ENCODE data around the gene ZNF800. TPM values are rescaled to one million over a fixed set of nuclear protein-coding genes. Genes with fewer than 3 reads are reported as not detected.
"Not testable (repeated sequence)": the region's sequence is repeated elsewhere in the genome, so short reads cannot be mapped to it uniquely, and the experiment has no call there.

Gene ZNF800, protein sequence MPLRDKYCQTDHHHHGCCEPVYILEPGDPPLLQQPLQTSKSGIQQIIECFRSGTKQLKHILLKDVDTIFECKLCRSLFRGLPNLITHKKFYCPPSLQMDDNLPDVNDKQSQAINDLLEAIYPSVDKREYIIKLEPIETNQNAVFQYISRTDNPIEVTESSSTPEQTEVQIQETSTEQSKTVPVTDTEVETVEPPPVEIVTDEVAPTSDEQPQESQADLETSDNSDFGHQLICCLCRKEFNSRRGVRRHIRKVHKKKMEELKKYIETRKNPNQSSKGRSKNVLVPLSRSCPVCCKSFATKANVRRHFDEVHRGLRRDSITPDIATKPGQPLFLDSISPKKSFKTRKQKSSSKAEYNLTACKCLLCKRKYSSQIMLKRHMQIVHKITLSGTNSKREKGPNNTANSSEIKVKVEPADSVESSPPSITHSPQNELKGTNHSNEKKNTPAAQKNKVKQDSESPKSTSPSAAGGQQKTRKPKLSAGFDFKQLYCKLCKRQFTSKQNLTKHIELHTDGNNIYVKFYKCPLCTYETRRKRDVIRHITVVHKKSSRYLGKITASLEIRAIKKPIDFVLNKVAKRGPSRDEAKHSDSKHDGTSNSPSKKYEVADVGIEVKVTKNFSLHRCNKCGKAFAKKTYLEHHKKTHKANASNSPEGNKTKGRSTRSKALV
- polyA plus RNA-seq (ENCODE audit: insufficient read length in 3 of 3): 10 to 100 TPM; 19.4 to 20.8 (median 20.0) TPM

DNA sequence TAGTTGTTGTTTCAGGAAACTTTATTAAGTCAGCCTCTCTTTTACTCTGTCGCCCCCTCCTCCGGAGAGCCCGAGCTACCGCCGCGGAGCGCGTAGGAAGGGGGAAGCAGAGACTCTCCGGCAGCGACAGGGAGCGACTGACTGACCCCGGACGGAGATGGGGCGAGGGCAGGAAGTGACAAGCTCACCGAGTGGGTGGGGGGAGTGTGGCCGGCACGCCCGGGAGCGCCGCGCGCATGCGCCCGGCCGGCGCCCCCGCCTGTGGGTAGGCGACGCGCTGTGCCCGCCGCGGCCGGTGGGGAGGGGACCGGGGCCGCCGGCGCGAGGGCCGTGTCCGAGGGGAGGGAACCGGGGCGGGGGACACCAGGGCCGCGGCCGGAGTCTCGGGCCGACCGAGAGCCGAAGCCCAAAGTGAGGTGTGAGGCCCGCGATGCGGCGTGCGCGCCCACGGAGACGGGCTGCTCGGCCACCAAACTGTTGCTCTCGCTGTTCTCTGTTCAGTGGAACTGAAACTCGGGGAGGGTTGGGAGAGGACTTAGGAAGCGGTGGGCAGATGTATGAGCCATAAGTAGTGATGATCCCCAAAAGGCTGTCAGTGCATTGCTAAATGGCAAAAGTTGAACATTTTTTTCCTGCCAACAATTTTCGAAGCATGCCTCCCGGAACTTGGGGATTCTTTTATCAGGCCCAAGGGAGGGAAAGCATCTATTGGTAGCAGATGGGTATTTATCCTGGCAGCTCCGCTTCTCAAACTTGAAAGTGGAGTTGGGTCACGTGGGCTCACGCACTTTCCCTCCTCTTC lies at the start of gene ZNF800:
Gene ZNF800 (minus strand): TSS at position 143 of the 802 bp plus-strand sequence. CDS start 1,151 bp downstream, outside the sequence.
- DNase-seq (ENCODE audit: low read depth in 3 of 3, low spot score in 2 of 3): peak in 2 of 3 donors; percentile 71

DNA sequence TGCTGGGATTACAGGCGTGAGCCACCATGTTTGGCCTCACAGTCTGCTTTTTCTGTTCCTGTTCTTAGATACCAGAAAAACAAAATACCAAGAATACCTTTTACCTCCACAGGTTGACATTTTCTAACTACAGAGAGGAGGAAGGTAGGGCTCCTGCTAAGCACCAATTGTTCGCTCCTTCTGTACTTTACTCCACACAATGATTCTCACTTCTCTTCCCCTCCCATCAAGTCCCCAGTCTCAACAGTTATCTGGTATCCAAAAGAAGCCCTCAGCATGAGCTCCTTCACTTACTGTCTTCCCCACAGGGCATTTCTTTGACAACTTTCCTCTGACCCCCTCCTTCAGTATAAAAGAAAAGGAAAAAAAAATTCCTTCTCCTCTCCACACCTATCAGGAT lies 47.7 kb upstream of the ZNF800 start:
- no peak for DNase-seq (ENCODE audit: low read depth in 3 of 3, low spot score in 2 of 3)

DNA sequence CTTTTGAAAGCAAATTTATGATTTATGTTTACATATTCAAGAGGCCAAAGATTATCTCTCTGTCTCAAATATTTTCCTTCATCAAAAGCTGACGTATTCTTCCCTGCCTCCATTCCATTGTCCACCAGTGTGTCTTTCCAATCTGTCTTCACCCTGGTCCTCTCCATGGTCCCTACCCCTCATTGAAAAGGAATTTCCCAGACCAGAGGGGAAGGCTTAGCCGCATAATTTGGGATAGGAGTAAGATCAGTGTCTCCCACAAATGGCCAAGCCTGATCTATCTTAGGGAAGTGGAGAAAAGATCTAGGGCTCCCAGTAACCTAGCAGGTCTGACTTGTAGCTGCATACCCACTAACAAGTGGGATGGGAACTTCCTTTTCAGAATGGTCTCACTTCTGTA lies 46.3 kb upstream of the ZNF800 start:
- DNase-seq (ENCODE audit: low read depth in 3 of 3, low spot score in 2 of 3): no peak

DNA sequence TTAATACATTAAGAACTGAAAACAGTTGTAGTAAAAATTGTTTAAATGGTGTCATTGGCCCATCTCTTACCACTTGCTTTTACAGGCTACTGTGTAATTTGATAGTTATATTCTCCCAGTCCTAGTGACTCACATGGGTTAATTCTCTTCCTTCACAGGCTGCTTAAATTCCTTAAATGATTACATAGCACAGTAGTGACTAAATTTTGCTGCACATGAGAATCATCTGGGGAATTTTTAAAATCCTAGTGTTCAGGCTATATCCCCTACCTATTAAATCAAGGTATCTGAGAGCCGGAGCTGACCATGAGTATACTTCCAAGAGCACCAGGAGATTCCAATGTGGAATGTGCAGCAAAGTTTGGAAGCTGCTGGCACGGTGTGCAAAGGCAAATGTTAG lies 45.3 kb upstream of the ZNF800 start:
- no peak for DNase-seq (ENCODE audit: low read depth in 3 of 3, low spot score in 2 of 3)

- no peak for DNase-seq (ENCODE audit: low read depth in 3 of 3, low spot score in 2 of 3)
Observed at GRCh38 chr7:127437241-127437640, 44.7 kb upstream of the ZNF800 start.

DNA sequence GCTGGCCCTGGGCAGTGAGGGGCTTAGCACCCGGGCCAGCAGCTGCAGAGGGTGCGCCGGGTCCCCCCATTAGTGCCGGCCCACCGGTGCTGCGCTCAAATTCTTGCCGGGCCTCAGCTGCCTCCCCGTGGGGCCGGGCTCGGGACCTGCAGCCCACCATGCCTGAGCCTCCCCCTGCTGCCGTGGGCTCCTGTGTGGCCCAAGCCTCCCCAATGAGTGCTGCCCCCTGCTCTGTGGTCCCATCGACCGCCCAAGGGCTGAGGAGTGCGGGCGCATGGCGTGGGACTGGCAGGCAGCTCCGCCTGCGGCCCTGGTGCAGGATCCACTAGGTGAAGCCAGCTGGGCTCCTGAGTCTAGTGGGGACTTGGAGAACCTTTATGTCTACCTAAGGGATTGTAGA lies 36.8 kb upstream of the ZNF800 start:
- DNase-seq (ENCODE audit: low read depth in 3 of 3, low spot score in 2 of 3): not testable (repeated sequence)

- DNase-seq (ENCODE audit: low read depth in 3 of 3, low spot score in 2 of 3): no peak
Observed at GRCh38 chr7:127419196-127419595, 26.7 kb upstream of the ZNF800 start.

DNA sequence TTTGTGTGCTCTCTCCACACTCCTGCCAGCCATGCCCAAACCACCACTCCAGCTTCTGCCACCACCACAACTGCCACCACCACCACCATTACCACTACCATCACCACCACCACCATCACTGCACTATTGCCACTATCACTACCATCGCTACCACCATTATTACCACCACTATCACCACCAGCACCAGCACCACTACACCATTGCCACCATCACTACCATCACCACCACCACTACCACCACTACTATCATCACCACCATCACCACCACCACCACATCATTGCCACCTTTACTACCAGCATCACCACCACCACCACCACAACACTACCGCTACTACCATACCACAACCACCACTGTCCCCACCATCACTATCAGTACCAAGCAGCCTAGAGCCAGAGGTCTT lies 26.0 kb upstream of the ZNF800 start:
- DNase-seq (ENCODE audit: low read depth in 3 of 3, low spot score in 2 of 3): no peak

DNA sequence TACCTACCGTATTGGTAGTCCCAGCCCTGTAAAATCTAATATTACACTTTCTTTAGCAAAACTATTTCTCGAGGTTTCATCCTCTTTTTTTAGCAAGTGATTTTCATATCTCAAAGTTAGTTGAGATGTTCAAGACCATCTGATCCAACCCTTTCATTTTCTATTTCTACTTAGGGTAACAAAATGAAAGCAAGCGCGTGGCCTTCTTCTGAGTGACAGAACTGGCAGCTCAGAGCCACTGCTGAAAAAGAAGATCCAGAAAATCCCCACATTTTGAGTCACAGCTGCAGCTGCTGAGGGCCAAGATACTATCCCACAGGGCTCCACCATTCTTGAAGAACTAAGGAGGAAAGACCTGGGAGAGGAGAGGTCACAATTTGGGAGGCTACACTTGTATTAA lies 24.8 kb upstream of the ZNF800 start:
- no peak for DNase-seq (ENCODE audit: low read depth in 3 of 3, low spot score in 2 of 3)

- no peak for DNase-seq (ENCODE audit: low read depth in 3 of 3, low spot score in 2 of 3)
Observed at GRCh38 chr7:127415060-127415742, 22.7 kb upstream of the ZNF800 start.

DNA sequence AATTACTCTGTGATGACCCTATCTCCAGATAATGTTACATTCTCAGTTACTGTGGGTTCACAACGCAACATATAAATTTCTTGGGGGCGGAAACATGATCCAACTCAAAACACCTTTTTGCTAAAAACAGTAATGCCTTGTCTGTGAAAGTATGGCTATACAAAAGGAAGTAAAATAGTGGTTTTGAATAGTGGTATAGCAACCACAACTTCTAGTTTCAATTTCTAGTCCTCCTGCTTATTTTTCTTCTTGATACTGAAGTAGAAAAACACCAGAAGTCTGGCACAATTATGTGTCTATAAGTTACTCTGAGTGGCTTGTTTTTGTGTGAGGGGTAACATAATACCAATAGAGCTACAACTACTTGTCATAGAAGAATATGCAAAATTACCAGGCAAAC lies 21.5 kb upstream of the ZNF800 start:
- no peak for DNase-seq (ENCODE audit: low read depth in 3 of 3, low spot score in 2 of 3)

DNA sequence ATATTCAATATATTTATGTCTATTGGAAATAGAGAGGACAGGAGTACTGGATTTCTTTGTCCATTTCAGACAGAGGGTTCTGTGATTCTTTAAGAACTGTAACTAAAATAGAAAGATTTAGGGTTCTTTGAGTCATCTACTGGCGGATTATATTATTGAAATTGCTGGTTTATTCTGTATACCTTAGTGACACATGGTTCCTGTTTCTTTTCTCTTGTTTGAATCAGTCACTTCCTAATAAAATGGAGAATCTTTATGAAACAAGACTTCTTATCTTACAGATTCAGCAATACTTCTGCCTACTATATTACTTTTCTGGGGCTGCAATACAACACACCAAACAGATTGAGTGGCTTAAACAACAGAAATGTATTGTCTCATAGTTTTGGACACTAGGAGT lies 20.8 kb upstream of the ZNF800 start:
- no peak for DNase-seq (ENCODE audit: low read depth in 3 of 3, low spot score in 2 of 3)

DNA sequence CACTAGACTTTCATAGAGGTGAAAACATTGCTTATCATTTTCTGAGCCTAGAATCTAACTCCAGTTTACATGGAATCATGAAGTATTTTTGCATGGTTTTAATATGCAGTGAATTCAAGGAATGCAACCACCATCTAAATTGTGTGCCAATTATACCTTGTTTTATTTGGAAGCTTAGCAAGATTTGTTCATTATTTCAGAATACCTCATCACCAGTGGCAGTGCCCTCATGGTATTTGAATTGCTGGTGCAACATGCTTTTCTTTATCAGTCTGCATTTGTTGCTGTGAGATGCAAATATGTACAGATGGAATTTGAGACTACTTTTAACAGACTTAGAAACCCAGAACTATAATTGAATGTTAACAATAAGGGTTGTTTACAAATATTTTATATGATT lies 18.7 kb upstream of the ZNF800 start:
- DNase-seq (ENCODE audit: low read depth in 3 of 3, low spot score in 2 of 3): no peak

DNA sequence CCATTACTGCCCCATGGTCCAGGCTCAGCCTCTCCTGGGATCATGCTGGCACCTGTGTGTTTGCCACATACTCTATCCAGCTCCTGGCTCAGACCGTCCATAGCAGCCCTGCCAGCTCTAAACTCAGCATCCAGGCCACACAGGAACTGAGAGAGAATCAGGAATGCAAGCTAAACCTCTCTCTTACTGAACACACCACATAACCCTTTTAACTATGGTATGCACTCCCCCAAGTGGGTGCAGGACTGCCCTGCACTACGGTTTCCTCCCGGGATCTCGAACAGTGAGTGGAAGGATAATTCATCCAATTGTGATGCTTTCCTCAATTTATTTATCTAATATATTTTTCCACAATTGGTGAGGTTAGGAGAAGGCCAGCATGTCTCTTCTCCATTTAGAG lies 17.1 kb upstream of the ZNF800 start:
- DNase-seq (ENCODE audit: low read depth in 3 of 3, low spot score in 2 of 3): no peak

DNA sequence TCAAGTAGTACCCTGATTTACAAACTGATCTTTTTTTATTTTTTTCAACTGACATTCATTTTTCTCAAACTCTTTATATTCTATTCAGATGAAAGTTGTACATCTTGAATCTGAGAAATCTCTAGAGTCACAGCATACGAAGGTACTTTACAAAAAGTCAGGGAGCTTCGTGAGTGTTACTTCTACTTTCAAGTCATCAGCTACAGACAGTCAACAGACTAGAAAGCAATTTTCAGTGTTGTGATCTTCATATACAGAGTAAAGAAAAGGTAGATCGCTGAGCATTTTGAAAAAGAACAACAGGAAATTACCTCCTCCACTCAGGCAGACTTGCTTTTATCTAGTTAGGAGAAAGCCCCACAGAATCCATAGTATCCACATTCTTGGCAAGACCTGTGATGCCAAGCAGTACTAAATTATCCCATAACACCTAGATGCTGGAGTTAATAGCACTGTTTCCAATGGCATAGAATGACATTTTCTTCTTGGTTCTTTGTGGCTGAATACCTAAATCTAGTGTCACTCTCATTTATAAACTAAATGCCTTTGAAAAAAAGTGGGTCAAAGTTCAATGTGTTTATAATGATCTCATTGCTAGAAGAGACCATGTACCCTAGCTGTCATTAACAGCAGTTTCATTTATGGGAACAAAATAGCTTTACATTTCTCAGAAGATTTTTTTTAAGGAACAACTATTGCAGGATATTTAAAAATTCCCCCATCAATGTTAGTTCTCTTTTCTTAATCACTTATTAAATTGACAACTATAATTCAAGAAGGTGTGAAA lies 12.0 kb upstream of the ZNF800 start:
- no peak for DNase-seq (ENCODE audit: low read depth in 3 of 3, low spot score in 2 of 3)

DNA sequence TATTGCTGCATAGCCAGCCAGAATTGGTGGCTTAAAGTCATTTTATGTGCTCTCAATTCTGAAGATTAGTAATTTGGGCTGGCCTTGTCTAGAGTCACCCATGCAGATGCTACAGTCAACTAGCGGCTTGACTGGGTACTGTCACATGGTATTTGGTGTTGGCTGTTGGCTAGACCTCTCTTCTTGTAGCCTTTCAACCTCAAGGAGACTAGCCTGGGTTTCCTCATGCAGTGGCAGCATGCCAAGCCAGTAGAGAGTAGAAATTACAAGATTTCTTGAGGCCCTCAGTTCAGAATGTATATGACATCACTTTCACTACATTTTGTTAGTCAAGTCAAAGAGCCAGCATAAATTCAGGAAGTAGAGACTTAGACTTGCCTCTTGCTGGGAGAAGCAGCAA lies 3.7 kb upstream of the ZNF800 start:
- no peak for DNase-seq (ENCODE audit: low read depth in 3 of 3, low spot score in 2 of 3)

DNA sequence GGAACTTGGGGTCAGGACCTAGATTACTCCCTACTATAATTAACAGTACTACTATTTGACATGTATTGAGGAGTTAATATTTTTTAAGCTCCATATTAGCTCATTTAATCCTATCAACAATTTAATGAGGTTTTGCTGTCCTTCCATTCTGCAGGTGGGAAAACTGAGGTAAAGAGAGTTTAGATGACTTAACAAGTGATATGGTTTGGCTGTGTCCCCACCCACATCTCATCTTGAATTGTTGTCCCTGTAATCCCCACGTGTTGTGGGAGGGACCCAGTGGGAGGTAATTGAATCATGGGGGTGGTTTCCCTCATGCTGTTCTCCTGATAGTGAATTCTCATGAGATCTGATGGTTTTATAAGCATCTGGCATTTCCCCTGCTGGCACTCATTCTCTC lies 2.6 kb upstream of the ZNF800 start:
- DNase-seq (ENCODE audit: low read depth in 3 of 3, low spot score in 2 of 3): not testable (repeated sequence)

DNA sequence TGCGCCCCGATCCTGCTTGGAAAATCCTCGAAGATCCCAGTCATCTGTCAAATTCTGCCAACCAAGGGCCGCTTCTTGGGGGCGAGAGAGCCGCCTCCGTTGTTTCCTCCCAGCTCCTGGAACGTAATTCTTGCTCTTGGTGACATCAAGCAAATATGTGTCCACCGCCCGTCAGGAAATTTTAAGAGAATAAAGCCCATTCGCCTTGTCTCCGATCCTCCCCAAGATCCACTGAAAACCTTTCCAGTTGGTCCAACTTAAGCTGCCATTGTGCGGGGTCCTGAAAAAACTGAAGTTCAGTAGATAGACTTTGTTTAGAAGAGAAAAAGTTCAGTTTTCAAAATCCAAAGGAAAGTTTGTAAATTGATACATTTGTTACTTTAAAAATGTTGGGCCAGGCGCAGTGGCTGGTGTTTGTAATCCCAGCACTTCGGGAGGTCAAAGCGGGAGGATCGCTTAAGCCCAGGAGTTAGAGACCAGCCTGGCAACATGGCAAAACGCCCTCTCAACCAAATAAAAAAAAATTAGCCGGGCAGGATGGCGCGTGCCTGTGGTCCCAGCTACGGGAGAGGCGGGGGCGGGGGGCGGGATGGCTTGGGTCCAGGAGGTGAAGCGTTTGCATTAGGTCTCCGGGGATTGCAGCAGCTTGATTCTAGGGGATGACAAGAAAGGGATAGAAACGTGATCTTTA lies 1.0 kb upstream of the ZNF800 start:
- DNase-seq (ENCODE audit: low read depth in 3 of 3, low spot score in 2 of 3): peak in 2 of 3 donors; percentile 10 to 17

- peak in 2 of 3 donors; percentile 36 to 44 for DNase-seq (ENCODE audit: low read depth in 3 of 3, low spot score in 2 of 3)
Observed at GRCh38 chr7:127392182-127392565, 334 bp downstream of the ZNF800 start.

All from right renal cortex interstitium (tissue), 3 donors.